Left cardiac atrium (tissue), 4 donors: ENCODE results near the gene FAM168A. TPM values are rescaled to one million over a fixed set of nuclear protein-coding genes. Genes with fewer than 3 reads are reported as not detected.

Experiments
- ATAC-seq, 2 donors: fragments of 200-7000 bp; cut with Tn5 transposase; one replicate each; pipeline ENCODE4 v1.9.1; 2020; ENCODE audit warnings: mild to moderate bottlenecking in 2 of 2, moderate library complexity in 2 of 2
- DNase-seq: peaks from one replicate; pipeline ENCODE4 v3.0.0-alpha.2; 2020
- intact Hi-C, 2 donors: fragments of 100-400 bp; cut with DNase I; formaldehyde crosslinking; loops; one replicate each; pipeline versions ENCODE4 v1.14.1 to v1.15.1; 2022 to 2023
- total RNA-seq, 2 donors: library from RNA; stranded (reverse); fragmentation: NEBNext Ultra II Directional; extraction: Animal tissue kit (Norgen Biotek cat#: 25700); gene quantifications; one replicate each; pipeline ENCODE4 v1.2.1, GENCODE V29; 2021
- donor health status: DM: no; HTN: yes; CAD: no.
- donor health status: DM: no; HTN: yes; CAD: no; lungs with severe emphysema.
- donor health status: DM: yes; HTN: yes; CAD: no.
- donor health status: Dilated cardiomyopathy.

Gene FAM168A
- total RNA-seq, 2 donors from 2014 or later = 31.5 to 35.2 TPM

- no peak for ATAC-seq
- intact Hi-C loops = no loop called here
- DNase-seq = no peak
Measured at GRCh38 chr11:73531386-73531785, 66.5 kb downstream of the FAM168A start.

- intact Hi-C loops = no loop called here
- ATAC-seq (no peak), DNase-seq (no peak)
Measured at GRCh38 chr11:73530109-73530508, 67.8 kb downstream of the FAM168A start.

DNA sequence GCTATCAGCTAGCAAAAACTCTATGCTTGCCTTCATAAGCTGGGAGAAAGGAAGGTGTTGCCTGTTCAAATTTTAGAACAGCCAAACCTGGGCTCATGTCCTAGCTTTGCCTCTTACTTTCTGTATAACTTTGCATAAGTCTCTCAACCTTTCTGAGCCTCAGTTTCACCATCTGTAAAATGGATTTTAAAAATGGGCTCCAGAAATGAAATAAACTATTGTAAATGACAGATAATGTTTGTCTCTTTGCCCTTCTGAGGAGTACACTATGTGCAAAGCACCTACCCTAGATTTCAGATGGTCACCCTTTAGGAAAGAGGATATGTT is 68.7 kb downstream of the FAM168A start:
- DNase-seq = no peak
- no peak for ATAC-seq
- intact Hi-C loops = no loop called here

DNA sequence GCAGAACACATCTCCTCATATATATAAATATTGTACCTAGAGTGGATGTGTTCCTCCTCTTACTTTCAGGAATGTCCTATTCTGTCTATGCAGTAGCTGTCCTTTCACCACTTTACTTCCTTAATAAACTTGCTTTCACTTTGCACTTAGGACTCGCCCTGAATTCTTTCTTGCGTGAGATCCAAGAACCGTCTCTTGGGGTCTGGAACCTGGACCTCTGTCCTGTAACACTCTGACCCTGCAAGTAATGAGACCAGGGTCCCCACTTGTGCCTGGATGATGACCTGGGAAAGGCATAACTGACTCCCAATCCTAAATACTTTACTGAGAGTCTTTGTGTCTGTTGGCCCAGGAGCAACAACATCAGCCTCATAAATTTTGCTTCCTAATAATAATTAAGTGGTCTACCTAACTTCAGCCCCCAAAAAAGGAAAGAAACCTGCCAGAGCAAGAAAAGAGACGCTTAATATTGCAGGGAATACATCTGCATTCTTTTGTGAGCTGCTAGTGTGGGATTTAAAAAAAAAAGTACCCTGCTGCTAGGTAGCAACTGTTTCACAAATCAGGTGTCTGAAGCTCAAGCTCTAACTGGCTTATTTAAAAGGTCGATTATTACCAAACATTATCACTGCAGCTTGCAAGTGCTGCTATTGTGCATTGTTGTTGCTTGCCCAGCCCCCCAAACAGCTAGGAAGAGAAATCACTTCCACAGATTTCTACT is 69.3 kb downstream of the FAM168A start:
- intact Hi-C loops = no loop called here

DNA sequence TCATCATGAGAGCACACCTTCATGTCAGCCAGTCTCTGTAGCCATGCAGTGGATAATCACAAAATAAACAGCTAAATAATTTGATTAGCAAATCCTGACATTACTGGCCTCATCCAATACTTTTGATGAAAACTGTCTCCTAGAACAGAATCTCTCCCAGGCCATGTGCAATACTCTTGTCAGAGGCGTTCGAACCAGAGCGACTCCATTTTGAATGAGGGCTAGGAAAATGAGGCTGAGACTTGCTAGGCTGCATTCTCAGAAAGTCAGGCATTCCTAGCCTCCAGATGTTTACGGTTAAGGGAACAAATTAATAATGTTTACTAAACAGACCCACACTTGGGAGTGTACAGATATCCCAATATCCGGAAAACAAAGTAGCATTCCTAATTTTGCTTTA is 69.9 kb downstream of the FAM168A start:
- no peak for DNase-seq
- intact Hi-C loops = no loop called here
- ATAC-seq = no peak

More for the DNA sequence above, 69.3 kb downstream of the FAM168A start:
- ATAC-seq (peak in 1 of 2 donors; percentile 33), DNase-seq (no peak)

DNA sequence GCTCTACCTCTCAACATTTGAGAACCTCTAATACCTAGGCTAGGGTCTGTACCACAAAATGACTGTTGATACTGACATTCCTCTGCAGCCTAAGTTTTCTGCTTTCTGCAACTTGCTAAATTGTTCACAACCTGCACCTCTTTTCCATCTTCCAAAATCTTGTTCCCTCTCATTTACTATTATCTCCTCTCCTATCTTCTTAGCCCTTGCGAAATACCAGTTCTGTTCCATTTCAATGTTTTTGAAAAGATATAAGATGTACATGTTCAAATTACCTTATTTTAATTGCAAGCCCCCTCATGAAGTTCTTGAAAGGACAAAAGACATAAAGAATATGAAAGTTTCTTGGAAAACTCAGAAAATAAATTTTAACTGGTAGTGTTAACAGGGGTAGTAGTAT is 72.3 kb downstream of the FAM168A start:
- ATAC-seq (no peak), DNase-seq (no peak)
- intact Hi-C loops = no loop called here

DNA sequence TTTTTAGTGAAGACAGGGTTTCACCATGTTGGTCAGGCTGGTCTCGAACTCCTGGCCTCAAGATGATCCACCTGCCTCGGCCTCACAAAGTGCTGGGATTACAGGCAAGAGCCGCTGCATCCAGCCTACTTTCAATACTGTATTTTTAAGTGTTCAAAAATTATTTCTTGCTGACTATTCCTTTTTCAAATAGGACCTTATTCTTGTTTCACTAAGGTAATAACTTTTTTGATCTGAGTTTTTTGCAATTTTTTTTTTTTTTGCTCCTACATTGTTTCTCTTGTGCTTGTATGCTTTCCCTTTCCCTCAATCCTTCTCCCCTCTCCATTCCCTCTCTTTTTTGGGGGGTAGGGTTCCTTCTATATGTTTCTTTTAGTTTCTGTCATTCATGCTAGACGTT is 73.1 kb downstream of the FAM168A start:
- no peak for ATAC-seq
- intact Hi-C loops = no loop called here
- DNase-seq = no peak

GRCh38 chr11:73521621-73522020 is 76.3 kb downstream of the FAM168A start:
- no peak for ATAC-seq

GRCh38 chr11:73520353-73521061 is 77.4 kb downstream of the FAM168A start:
- ATAC-seq (no peak), DNase-seq (no peak)
- intact Hi-C loops = no loop called here

More at GRCh38 chr11:73521621-73522020, 76.3 kb downstream of the FAM168A start:
- intact Hi-C loops = no loop called here
- DNase-seq = no peak

DNA sequence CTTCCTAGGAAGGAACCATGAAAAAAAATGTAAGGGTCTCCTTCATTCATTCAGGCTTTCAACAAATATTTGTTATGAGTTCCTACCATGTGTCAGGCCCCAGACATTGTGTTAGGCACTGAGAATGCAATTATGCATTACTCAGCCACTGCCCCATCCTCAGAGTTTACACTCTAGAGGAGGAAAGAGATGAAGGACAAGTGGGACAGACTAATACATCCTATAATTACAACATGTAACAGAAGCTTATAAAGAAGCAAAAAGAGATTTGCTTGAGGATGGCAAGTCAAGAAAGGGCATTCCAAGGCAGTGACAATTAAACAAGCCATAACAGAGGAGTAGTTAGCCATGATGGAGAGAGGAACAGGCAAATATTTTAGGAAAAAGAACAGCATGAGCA is 78.6 kb downstream of the FAM168A start:
- intact Hi-C loops = no loop called here
- ATAC-seq (no peak), DNase-seq (no peak)

- intact Hi-C loops = no loop called here
- ATAC-seq (no peak), DNase-seq (no peak)
Measured at GRCh38 chr11:73518195-73518594, 79.7 kb downstream of the FAM168A start.

GRCh38 chr11:73516080-73516479 is 81.8 kb downstream of the FAM168A start:
- intact Hi-C loops = no loop called here
- ATAC-seq = no peak
- DNase-seq = no peak

DNA sequence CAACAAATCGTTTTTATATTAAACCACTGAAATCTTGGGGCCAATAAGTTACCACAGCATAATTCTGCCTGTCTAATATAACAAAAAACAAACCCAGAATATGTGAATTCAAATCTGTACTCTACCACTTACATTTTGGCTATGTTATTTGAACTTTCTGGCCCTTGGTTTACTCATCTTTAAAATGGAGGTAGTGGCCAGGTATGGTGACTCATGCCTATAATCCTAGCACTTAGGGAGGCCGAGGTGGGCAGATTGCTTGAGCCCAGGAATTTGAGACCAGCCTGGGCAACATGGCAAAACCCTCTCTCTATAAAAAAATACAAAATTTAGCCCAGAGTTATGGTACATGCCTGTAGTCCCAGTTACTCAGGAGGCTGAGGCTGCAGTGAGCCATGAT is 84.2 kb downstream of the FAM168A start:
- no peak for DNase-seq
- ATAC-seq = no peak
- intact Hi-C loops = no loop called here

DNA sequence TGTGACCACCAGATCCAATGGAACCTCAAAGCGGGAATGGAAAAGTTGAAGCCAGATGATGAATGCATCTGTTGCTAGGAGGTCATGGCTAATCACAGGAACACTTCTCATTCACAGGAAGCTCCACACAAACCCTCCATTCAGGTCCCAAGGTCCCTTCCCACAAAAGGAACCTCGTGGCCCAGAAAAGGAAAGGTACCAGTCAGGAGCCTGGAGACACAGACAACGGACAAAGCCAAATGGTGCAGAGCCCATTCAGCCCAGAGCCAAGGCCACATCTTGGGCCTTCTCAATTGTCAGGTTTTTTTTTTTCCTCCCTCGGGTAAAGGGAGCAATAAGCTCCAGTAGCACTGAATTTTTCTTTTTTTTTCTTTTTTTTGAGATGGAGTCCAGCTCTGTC is 87.0 kb downstream of the FAM168A start:
- ATAC-seq (no peak), DNase-seq (no peak)
- intact Hi-C loops = no loop called here

- DNase-seq (no peak), ATAC-seq (no peak)
- intact Hi-C loops = no loop called here
Measured at GRCh38 chr11:73510106-73510505, 87.8 kb downstream of the FAM168A start.

GRCh38 chr11:73509188-73509587 is 88.7 kb downstream of the FAM168A start:
- intact Hi-C loops = no loop called here
- no peak for ATAC-seq
- DNase-seq = no peak

DNA sequence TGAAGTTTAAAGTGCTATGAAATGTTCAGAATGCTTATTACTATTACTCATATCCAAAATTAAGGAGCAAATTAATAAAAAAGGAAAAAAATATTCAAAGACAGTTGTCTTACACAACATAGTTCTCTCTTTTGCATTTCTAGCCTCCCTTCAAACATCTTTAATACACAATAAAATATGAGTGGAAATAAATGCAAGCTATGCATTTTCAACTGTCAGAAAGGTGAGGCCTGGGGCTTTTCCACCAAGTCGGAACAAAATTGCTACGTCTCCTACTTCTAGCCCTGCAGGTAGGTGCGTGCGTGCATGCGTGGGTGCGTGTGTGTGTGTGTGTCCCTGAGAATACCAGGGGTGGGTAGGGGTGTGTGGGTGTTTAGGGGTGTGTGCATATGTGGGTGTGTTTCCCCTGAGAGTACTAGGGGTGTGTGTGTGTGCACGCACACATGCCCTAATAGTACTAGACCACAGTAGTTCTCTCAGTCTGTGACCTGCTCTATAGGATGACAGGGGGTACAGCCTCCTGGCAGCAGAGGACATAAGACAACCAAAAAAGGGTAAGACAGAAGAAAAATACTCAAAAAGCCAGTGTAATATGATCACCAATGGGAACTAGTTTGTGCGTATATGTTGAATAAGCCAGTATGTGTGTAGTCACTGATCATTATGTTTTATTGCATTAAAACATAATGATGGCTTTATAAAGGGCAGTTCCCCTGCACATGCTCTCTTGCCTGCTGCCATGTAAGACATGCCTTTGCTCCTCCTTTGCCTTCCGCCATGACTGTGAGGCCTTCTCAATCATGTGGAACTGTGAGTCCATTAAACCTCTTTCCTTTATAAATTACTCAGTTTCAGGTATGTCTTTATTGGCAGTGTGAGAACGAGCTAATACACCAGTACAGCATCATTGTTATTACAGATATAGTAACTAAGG is 89.4 kb downstream of the FAM168A start:
- DNase-seq = no peak
- intact Hi-C loops = no loop called here
- no peak for ATAC-seq

DNA sequence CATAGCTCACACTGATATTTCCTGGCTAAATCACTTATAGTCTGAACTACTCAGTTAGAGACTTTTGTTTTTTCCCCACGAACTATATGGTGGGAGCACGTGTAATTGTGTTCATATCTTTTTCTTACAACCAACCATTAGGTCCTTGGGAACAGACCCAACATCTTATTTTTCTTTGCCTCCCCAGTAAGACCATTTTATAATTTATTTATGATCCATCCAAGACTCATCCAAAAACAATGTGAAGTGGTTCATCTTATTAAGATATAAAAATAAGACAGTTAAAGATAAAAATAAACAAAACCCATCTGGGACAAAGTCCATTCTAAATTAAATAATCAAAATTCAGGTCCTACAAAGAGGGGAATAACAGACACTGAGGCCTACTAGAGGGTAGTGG is 90.8 kb downstream of the FAM168A start:
- no peak for ATAC-seq
- intact Hi-C loops = no loop called here

DNA sequence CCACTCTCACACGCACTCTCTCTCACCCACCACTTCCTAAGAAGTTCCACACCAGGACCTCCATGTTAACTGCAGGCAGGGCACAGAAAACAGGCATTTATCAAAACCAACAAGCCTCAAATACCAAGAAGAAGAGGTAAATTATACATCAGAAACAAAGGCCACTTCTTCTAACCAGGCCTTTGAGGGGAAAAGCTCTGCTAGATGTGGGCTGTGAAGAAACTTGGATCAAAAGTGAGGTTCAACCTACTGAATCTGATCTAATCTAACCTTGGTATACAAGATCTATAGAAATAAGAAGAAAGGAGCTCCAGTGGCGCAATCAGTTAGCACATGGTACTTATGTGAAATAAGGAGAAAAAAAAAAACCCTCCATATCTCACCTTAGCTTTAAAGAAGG is 91.9 kb downstream of the FAM168A start:
- no peak for ATAC-seq
- no peak for DNase-seq
- intact Hi-C loops = no loop called here

More for the DNA sequence above, 90.8 kb downstream of the FAM168A start:
- DNase-seq = no peak

- ATAC-seq = no peak
- intact Hi-C loops = no loop called here
- DNase-seq = no peak
Measured at GRCh38 chr11:73498343-73498742, 99.6 kb downstream of the FAM168A start.
